Ishikawa (cell line): ENCODE results near the gene SCNN1B.

Experiments used
- CEBPB ChIP-seq: IDR thresholded peaks from 2 replicates; pipeline ENCODE4 v1.6.1; 2012
- CREB1 ChIP-seq: IDR thresholded peaks from 2 replicates; pipeline ENCODE4 v1.6.1; 2012; ENCODE audit warnings: low read depth
- EGR1 ChIP-seq: IDR thresholded peaks from 2 replicates; pipeline ENCODE4 v1.6.1; 2012
- EP300 ChIP-seq: IDR thresholded peaks from 2 replicates; pipeline ENCODE4 v1.6.1; 2012; ENCODE audit warnings: borderline replicate concordance
- FOXM1 ChIP-seq: IDR thresholded peaks from 2 replicates; pipeline ENCODE4 v1.6.1; 2012; ENCODE audit warnings: low read depth, borderline replicate concordance
- MAX ChIP-seq: IDR thresholded peaks from 2 replicates; pipeline ENCODE4 v1.6.1; 2012
- NFIC ChIP-seq: IDR thresholded peaks from 2 replicates; pipeline ENCODE4 v1.6.1; 2012
- RAD21 ChIP-seq: IDR thresholded peaks from 2 replicates; pipeline ENCODE4 v1.6.1; 2012; ENCODE audit warnings: low read depth
- REST ChIP-seq: IDR thresholded peaks from 2 replicates; pipeline ENCODE4 v1.6.1; 2012; ENCODE audit warnings: low read depth, mild to moderate bottlenecking
- TAF1 ChIP-seq: IDR thresholded peaks from 2 replicates; pipeline ENCODE4 v1.6.1; 2012; ENCODE audit warnings: low read depth, mild to moderate bottlenecking
- TCF12 ChIP-seq: IDR thresholded peaks from 2 replicates; pipeline ENCODE4 v1.6.1; 2012; ENCODE audit warnings: low read depth
- TEAD4 ChIP-seq: IDR thresholded peaks from 2 replicates; pipeline ENCODE4 v1.6.1; 2012
- USF1 ChIP-seq: IDR thresholded peaks from 2 replicates; pipeline ENCODE4 v1.6.1; 2012
- YY1 ChIP-seq: IDR thresholded peaks from 2 replicates; pipeline ENCODE4 v1.6.1; 2012; ENCODE audit warnings: low read depth
- ZBTB7A ChIP-seq: IDR thresholded peaks from 2 replicates; pipeline ENCODE4 v1.6.1; 2012; ENCODE audit warnings: low read depth

Gene SCNN1B

GRCh38 chr16:23392223-23392600, 90.1 kb downstream of the SCNN1B start:
- TF ChIP-seq CEBPB: no peak
- TF ChIP-seq MAX: no peak
- no peak for TF ChIP-seq NFIC
- no peak for TF ChIP-seq USF1
- no peak for TF ChIP-seq CREB1
- TF ChIP-seq EGR1: no peak
- no peak for TF ChIP-seq FOXM1
- no peak for TF ChIP-seq TAF1
- no peak for TF ChIP-seq REST
- no peak for TF ChIP-seq RAD21
- no peak for TF ChIP-seq EP300
- no peak for TF ChIP-seq YY1
- TF ChIP-seq TEAD4: no peak
- no peak for TF ChIP-seq ZBTB7A
- no peak for TF ChIP-seq TCF12

- TF ChIP-seq MAX: no peak
Measured at GRCh38 chr16:23394141-23394831, 92.2 kb downstream of the SCNN1B start.

GRCh38 chr16:23395732-23396131, 93.6 kb downstream of the SCNN1B start:
- no peak for TF ChIP-seq TAF1
- TF ChIP-seq TCF12: no peak
- no peak for TF ChIP-seq ZBTB7A
- no peak for TF ChIP-seq EGR1
- TF ChIP-seq REST: no peak
- no peak for TF ChIP-seq YY1
- no peak for TF ChIP-seq EP300
- TF ChIP-seq TEAD4: no peak
- TF ChIP-seq RAD21: no peak
- TF ChIP-seq FOXM1: no peak
- no peak for TF ChIP-seq USF1
- TF ChIP-seq NFIC: no peak
- no peak for TF ChIP-seq CREB1
- TF ChIP-seq CEBPB: no peak
- TF ChIP-seq MAX: no peak

GRCh38 chr16:23397464-23397863, 95.4 kb downstream of the SCNN1B start:
- TF ChIP-seq RAD21 (no peak), TEAD4 (no peak), ZBTB7A (no peak), USF1 (no peak), EP300 (no peak), CREB1 (no peak), TAF1 (no peak), NFIC (no peak), TCF12 (no peak), EGR1 (no peak), CEBPB (no peak), REST (no peak), FOXM1 (no peak), MAX (no peak), YY1 (no peak)
